Measurements from ENCODE around the gene PATZ1.

DNA sequence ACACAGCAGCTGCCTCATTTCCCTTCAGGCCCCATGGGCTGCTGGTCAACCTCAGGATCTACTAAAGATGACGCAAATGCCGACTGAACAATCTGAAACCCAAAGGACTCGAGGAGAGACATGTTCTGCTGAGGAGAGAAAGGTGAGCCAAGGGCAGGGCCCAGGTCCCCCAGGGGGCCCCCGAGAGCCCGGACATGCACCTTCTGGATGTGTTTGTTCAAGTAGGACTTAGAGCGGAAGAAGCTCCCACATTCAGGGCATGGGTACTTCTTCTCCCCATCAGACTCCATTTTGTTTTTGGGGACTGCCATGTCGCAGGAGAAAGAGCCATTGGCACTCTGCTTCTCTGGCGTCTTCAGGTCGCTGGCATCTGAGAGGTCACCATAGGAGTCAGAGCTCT, 19.3 kb downstream of the PATZ1 start:
- TF ChIP-seq REST (IDR thresholded peaks at IDR 0.05; ENCODE audit: insufficient read depth in 1 of 2, low read depth in 2 of 2, low read length in 1 of 2) (no peak), SIN3A (IDR thresholded peaks at IDR 0.05; ENCODE audit: borderline replicate concordance, insufficient read depth, low read depth, low read length) (no peak)
- TF ChIP-seq, protein P1, sequence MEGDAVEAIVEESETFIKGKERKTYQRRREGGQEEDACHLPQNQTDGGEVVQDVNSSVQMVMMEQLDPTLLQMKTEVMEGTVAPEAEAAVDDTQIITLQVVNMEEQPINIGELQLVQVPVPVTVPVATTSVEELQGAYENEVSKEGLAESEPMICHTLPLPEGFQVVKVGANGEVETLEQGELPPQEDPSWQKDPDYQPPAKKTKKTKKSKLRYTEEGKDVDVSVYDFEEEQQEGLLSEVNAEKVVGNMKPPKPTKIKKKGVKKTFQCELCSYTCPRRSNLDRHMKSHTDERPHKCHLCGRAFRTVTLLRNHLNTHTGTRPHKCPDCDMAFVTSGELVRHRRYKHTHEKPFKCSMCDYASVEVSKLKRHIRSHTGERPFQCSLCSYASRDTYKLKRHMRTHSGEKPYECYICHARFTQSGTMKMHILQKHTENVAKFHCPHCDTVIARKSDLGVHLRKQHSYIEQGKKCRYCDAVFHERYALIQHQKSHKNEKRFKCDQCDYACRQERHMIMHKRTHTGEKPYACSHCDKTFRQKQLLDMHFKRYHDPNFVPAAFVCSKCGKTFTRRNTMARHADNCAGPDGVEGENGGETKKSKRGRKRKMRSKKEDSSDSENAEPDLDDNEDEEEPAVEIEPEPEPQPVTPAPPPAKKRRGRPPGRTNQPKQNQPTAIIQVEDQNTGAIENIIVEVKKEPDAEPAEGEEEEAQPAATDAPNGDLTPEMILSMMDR (IDR thresholded peaks at IDR 0.05) = no peak

Measured in Panc1 (cell line).